K562 (cell line): ENCODE results near the gene C1RL. TPM values are rescaled to one million over a fixed set of nuclear protein-coding genes. Genes with fewer than 3 reads are reported as not detected.
"Not testable (repeated sequence)": the region's sequence is repeated elsewhere in the genome, so short reads cannot be mapped to it uniquely, and the experiment has no call there.

Source experiments
- ATAC-seq: fragments of 200-7000 bp; cut with Tn5 transposase; 3 replicates; pipeline ENCODE4 v1.9.1; 2020; ENCODE audit warnings: moderate library complexity
- BruUV-seq: library from RNA; stranded (reverse); fragments of 400-500 nt; replicated peaks from 2 replicates; lab custom pipeline; 2021; lab: Mats Ljungman, UMichigan
- CTCF ChIA-PET: fragments of 300-600 bp; formaldehyde crosslinking; extraction: SDS; loops from one replicate; lab custom pipeline; 2021; ENCODE audit warnings: low intra/inter-chr PET ratio; lab: Yijun Ruan, JAX
- POLR2A ChIA-PET: fragments of 300-600, 350-650 bp; sonication (Branson Sonifier 250); formaldehyde crosslinking; extraction: SDS; loops from one replicate; lab custom pipeline; 2021; ENCODE audit warnings: antibody characterized with exemption, inconsistent platforms; lab: Yijun Ruan, JAX
- DNase-seq, 4 experiments: peaks; one replicate each; pipeline versions ENCODE4 v3.0.0 to v3.0.0-alpha.2; 2011 to 2018; ENCODE audit warnings: low spot score in 3 of 4, mixed read lengths in 3 of 4; ENCODE audit errors: extremely low read depth in 1 of 4
- FAIRE-seq: peaks from 2 replicates; lab custom pipeline; 2011; peaks lifted over from hg19 to GRCh38; lab: Jason Lieb, UNC
- H2AFZ ChIP-seq: 2 replicates; pipeline ENCODE4 v1.6.0; 2011; ENCODE audit warnings: low read depth, low read length, control low read depth, inconsistent platforms
- H3K27ac ChIP-seq: fragments of 200-600 bp; 3 replicates; pipeline ENCODE4 v1.8.0; 2011; ENCODE audit warnings: low read depth, mild to moderate bottlenecking, control low read depth, inconsistent platforms, low read length, moderate library complexity, mixed read lengths; ENCODE audit errors: extremely low read depth
- H3K27me3 ChIP-seq, 2 experiments: fragments of 300-600 bp in 1 of 2; 2 replicates in 1 of 2; 3 replicates in 1 of 2; pipeline versions ENCODE4 v1.6.0 to v1.8.0; 2011; ENCODE audit warnings: inconsistent platforms in 2 of 2, low read length in 2 of 2, mild to moderate bottlenecking in 1 of 2, mixed read lengths in 1 of 2, moderate library complexity in 1 of 2; ENCODE audit not compliant: control insufficient read depth in 2 of 2, insufficient read depth in 2 of 2
- H3K36me3 ChIP-seq: fragments of 300-600 bp; 3 replicates; pipeline ENCODE4 v1.8.0; 2011; ENCODE audit warnings: mild to moderate bottlenecking, low read length, inconsistent platforms; ENCODE audit not compliant: control insufficient read depth, insufficient read depth
- H3K4me1 ChIP-seq, 2 experiments: fragments of 200-600 bp in 1 of 2; replicated peaks in 1 of 2; 2 replicates in 1 of 2; 3 replicates in 1 of 2; pipeline versions ENCODE4 v1.5.1 to v1.8.0; 2011; ENCODE audit warnings: inconsistent platforms in 2 of 2, low read length in 2 of 2, mild to moderate bottlenecking in 1 of 2, mixed read lengths in 1 of 2, moderate library complexity in 1 of 2; ENCODE audit not compliant: control insufficient read depth in 2 of 2, insufficient read depth in 2 of 2
- H3K4me2 ChIP-seq: 2 replicates; pipeline ENCODE4 v1.6.1; 2011; ENCODE audit warnings: low read length, control low read depth, inconsistent platforms, mixed read lengths; ENCODE audit not compliant: insufficient read depth
- H3K4me3 ChIP-seq: fragments of 200-600 bp; sonication (generic), shearing (Covaris generic); 2 replicates; pipeline ENCODE4 v1.5.1; 2016; ENCODE audit warnings: control low read depth, inconsistent platforms
- H3K79me2 ChIP-seq: fragments of 200-600 bp; 3 replicates; pipeline ENCODE4 v1.8.0; 2011; ENCODE audit warnings: low read length, inconsistent platforms; ENCODE audit not compliant: control insufficient read depth, insufficient read depth
- H3K9ac ChIP-seq, 2 experiments: 2 replicates each; pipeline versions ENCODE4 v1.6.0 to v1.6.1; 2011; ENCODE audit warnings: low read depth in 2 of 2, low read length in 2 of 2, control low read depth in 1 of 2, inconsistent platforms in 1 of 2, mild to moderate bottlenecking in 1 of 2, mixed read lengths in 1 of 2; ENCODE audit not compliant: insufficient read depth in 1 of 2
- H3K9me1 ChIP-seq: one replicate; pipeline ENCODE4 v1.6.0; 2011; ENCODE audit warnings: inconsistent platforms, mild to moderate bottlenecking, low read length, moderate library complexity; ENCODE audit not compliant: control insufficient read depth, insufficient read depth
- H3K9me3 ChIP-seq: replicated peaks from 2 replicates; pipeline ENCODE4 v1.5.1; 2011; ENCODE audit warnings: low read depth, low read length, inconsistent platforms; ENCODE audit not compliant: control insufficient read depth, insufficient read depth
- H4K20me1 ChIP-seq: replicated peaks from 2 replicates; pipeline ENCODE4 v1.6.1; 2011; ENCODE audit warnings: low read length, inconsistent platforms, mixed read lengths; ENCODE audit not compliant: control insufficient read depth, insufficient read depth
- BRD4 ChIP-seq: fragments of 200-600 bp; sonication (generic); IDR thresholded peaks from 2 replicates; pipeline ENCODE4 v1.6.1; 2017; ENCODE audit warnings: inconsistent platforms
- CCAR2 ChIP-seq: fragments of 200-400 bp; formaldehyde crosslinking; IDR thresholded peaks from 2 replicates; pipeline ENCODE4 v1.6.1; 2017; ENCODE audit warnings: mild to moderate bottlenecking, low read depth, low read length
- SIX5 ChIP-seq, 2 experiments: IDR thresholded peaks; 2 replicates each; pipeline ENCODE4 v1.6.1; 2011; ENCODE audit warnings: low read length in 2 of 2, borderline replicate concordance in 1 of 2, low read depth in 1 of 2, mild to moderate bottlenecking in 1 of 2, moderate library complexity in 1 of 2; ENCODE audit not compliant: insufficient read depth in 1 of 2
- ZNF23 ChIP-seq: fragments of 250-450 bp; sonication (Bioruptor Pico); IDR thresholded peaks from 2 replicates; pipeline ENCODE4 v1.4.0; 2020; ENCODE audit warnings: mild to moderate bottlenecking
- ZNF280A ChIP-seq: fragments of 450-650 bp; IDR thresholded peaks from 2 replicates; pipeline ENCODE4 v1.6.1; 2018; ENCODE audit warnings: mild to moderate bottlenecking, low read depth; ENCODE audit not compliant: partially characterized antibody
- WGBS: fragments of 100-300 bp; shearing (Covaris generic); methylation state at CpG from one replicate; pipeline ENCODE4 v1.1.6; 2016; ENCODE audit warnings: low coverage, mixed read lengths; ENCODE audit not compliant: insufficient coverage; ENCODE audit errors: missing lambda C conversion rate; 5-methylcytosine and 5-hydroxymethylcytosine counted together
- in situ Hi-C: fragments of 300-500 bp; cut with MboI; formaldehyde crosslinking; loops from 4 replicates; pipeline ENCODE4 v1.15.0; 2018; ENCODE audit warnings: inconsistent platforms, mixed read lengths
- intact Hi-C: fragments of 100-400 bp; cut with micrococcal nuclease; formaldehyde crosslinking; loops from 2 replicates; pipeline ENCODE4 v1.14.2; 2022
- polyA plus RNA-seq, 8 experiments: library from polyadenylated mRNA; depleted of rRNA in 4 of 8; stranded (reverse) in 5 of 8; unstranded in 3 of 8; fragments of >200 nt; fragmentation: Nextera tagmentation in 2 of 8; fragmentation: Illumina TruSeq in 1 of 8; extraction: Ambion mirVana in 2 of 8; extraction: Trizol in 1 of 8; gene quantifications; 2 replicates each; pipeline versions ENCODE4 v1.2.1 to v1.2.3, GENCODE V29; 2011 to 2014; ENCODE audit warnings: inconsistent platforms in 1 of 8, missing spikeins in 1 of 8
- total RNA-seq, 7 experiments: library from RNA; depleted of rRNA in 6 of 7; stranded (reverse); fragments of >200 nt in 6 of 7; fragmentation: Illumina TruSeq in 2 of 7; extraction: Trizol in 2 of 7; gene quantifications; 2 replicates each; pipeline versions ENCODE4 v1.2.1 to v1.2.3, GENCODE V29; 2011 to 2021; ENCODE audit warnings: low replicate concordance in 1 of 7
- TF ChIP-seq, protein P1 (sequence below), 2 experiments: fragments of 450-650 bp in 1 of 2; sonication (generic) in 1 of 2; formaldehyde crosslinking in 1 of 2; IDR thresholded peaks in 1 of 2; conservative IDR thresholded peaks in 1 of 2; 2 replicates each; pipeline versions ENCODE4 v1.6.1 to v1.8.1; 2016 to 2023; ENCODE audit warnings: mild to moderate bottlenecking in 2 of 2, moderate library complexity in 2 of 2, inconsistent platforms in 1 of 2, missing genetic modification reagents in 1 of 2

C1RL gene
- total and polyA plus RNA-seq, 9 of the 15 experiments (the other 6 are each of a cell fraction or from before 2014, with no cell fraction given): 1.4 to 10.7 (median 8.0) TPM

- FAIRE-seq, H3K36me3 ChIP-seq, H3K27me3 ChIP-seq, H3K9me3 ChIP-seq, H3K27ac ChIP-seq, H3K9ac ChIP-seq, DNase-seq, in situ Hi-C loops, intact Hi-C loops, H3K9me1 ChIP-seq, H3K4me2 ChIP-seq, H3K4me3 ChIP-seq, ATAC-seq, BruUV-seq, H3K79me2 ChIP-seq, CTCF ChIA-PET, H2AFZ ChIP-seq, H4K20me1 ChIP-seq: not testable (repeated sequence)
- peaks cover 8 to 18% of the 10 kb centered on the region in 2 experiments; a peak in 3 of 5 replicates for H3K4me1 ChIP-seq
- 48% methylated on average over 2 of the region's 2 CpGs for WGBS
- POLR2A ChIA-PET: interaction anchor here (1.2 kb wide), 1 partner anchor 15 kb away, joined by 3 read pairs; no protein-coding TSS in a partner anchor
These were observed 53.3 kb downstream of the C1RL start for GRCh38 chr12:7055736-7056135.

- Histone ChIP-seq H3K9me3 (no peaks in the 10 kb centered on the region), H3K4me1 (peaks cover 4 to 14% of the 10 kb centered on the region in 2 experiments; a peak in 3 of 5 replicates), H3K4me3 (no peak overlapping the region), H2AFZ (peak overlapping the region; percentile 61; the same call in 1 of the 2 replicates), H3K9me1 (no peaks in the 10 kb centered on the region), H3K27me3 (no peaks in the 10 kb centered on the region), H3K27ac (no peak overlapping the region), H3K36me3 (no peaks in the 10 kb centered on the region), H3K9ac (no peak overlapping the region), H3K4me2 (no peak overlapping the region), H3K79me2 (no peaks in the 10 kb centered on the region), H4K20me1 (no peaks in the 10 kb centered on the region)
- no peak for DNase-seq
- FAIRE-seq: no peak
- ChIA-PET CTCF (no interaction called here), POLR2A (interaction anchor here (1.2 kb wide), 1 partner anchor 14 kb away, joined by 3 read pairs; no protein-coding TSS in a partner anchor)
- BruUV-seq: no TSS peak
- intact Hi-C loops (no loop called here), in situ Hi-C loops (no loop called here)
- TF ChIP-seq BRD4 (no peak), CCAR2 (no peak), ZNF23 (CRISPR knock-in tag) (no peak), SIX5 (IDR thresholded peaks at IDR 0.05; ENCODE audit: borderline replicate concordance in 1 of 2, insufficient read depth in 1 of 2, low read depth in 1 of 2, low read length in 2 of 2) (no peak), ZNF280A (no peak)
- TF ChIP-seq, protein P1, sequence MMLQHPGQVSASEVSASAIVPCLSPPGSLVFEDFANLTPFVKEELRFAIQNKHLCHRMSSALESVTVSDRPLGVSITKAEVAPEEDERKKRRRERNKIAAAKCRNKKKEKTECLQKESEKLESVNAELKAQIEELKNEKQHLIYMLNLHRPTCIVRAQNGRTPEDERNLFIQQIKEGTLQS (IDR thresholded peaks at IDR 0.05): no peak
- TF ChIP-seq, protein P1 (CRISPR knock-in tag; conservative IDR thresholded peaks at IDR 0.05): no peak
- 7% methylated on average over 2 of the region's 4 CpGs for WGBS
- ATAC-seq: no peak
These were observed 54.1 kb downstream of the C1RL start for GRCh38 chr12:7054925-7055324.
